Globus pallidus (tissue), 1 donor: ENCODE measurements around the gene IRF8.
A peak's percentile ranks its signal among the peaks of the same experiment; 100 is the strongest.
"Not testable (repeated sequence)": the region's sequence is repeated elsewhere in the genome, so short reads cannot be mapped to it uniquely, and the experiment has no call there.

Experiments
- DNase-seq: peaks from one replicate; pipeline ENCODE4 v3.0.0-alpha.2; 2015; ENCODE audit warnings: low spot score

IRF8 gene

DNA sequence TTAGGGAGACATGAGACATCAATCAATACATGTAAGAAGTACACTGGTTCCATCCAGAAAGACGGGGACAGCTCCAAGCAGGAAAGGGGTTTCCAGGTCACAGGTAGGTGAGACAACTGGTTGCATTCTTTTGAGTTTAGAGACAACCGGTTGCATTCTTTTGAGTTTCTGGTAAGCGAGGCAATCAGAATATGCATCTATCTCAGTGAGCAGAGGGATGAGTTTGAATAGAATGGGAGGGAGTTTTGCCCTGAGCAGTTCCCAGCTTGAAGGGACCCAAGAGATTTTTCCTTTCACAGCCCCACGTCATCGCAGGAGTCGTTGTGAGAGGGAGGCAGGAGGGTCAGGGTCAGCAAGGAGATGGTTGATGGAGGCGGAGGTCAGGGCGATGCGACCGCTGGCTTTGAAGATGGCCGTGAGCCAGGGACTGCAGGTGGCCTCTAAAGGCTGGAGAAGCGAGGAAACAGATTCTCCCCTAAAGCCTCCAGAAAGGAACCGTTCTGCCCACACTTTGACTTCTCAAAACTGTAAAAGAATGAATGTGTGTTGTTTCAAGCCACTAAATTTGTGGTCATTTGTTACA is 36.5 kb downstream of the IRF8 start:
- no peak for DNase-seq

DNA sequence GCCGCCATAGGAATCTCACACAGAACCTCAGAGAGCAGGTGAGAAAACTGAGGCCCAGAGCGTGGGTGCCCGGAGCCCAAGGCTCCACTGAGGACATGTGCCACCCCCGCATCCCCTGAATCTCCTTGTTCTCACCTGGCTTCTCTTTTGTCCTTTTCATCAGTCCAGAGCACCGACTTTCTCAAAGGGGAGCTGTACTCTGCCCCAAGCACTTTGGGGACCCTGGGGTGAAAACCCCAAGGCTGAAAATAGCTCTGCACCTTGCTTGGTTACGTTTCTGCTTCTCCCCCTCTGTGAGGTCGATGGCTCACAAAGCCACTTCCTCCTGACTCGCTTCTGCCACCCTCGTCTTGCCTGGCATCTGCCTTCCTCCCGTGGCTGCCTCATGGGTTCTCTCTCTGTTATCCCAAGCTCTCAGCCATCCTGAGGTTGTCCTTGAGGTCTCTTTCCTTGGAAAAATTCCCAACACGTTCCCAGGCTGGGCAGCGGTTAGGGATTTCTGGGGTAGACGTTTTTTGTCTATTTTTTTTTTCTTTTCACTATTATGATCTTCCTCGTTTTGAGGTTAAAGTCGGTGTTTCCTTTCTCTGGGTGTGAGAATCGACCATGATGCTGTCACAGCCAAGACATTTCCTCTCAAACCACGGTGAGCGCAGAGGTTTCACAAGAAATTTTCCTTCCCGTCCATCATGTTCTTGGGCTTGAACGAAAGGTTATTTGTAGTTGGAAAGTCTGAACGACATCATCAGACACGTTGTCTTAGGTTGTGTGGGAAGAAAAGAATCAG is 37.2 kb downstream of the IRF8 start:
- DNase-seq, result peak; percentile 26

DNA sequence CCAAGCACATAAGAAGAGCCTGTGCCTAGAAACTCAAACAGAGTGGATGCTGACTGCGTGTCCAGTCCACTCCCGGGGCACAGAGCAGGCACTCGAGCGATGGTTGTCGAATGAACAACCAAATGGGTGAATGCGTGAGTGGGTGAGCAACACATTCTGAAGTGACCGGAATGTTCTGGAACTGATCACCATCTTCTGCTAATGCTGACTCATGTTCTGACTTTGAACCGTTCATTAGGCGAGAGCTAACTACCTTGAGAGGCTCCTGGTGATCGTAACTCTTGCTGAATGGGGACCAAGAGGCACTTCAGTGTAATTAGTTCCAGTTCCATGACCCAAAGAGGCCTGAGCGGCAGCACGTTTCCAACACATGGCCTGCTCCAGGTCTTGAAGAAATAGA is 37.9 kb downstream of the IRF8 start:
- no peak for DNase-seq

DNA sequence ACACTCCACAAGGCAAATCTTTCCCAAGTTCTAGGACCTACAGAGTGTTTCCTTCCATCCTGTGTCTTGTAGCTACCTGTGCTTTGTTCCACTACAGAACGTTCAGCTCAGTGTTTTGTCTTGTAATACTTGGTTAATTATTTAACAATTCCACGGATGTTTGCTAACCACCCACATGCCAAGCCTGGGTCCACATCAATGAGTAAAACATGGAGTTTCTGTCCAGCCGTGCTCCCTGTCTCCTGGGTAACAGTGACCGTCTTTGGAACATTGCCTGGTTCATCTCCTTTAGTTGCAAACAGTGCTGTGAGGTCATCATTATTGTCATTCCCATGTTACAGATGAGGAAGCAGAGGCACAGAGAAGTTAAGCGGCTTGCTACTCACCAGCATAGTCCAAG is 41.3 kb downstream of the IRF8 start:
- no peak for DNase-seq

DNA sequence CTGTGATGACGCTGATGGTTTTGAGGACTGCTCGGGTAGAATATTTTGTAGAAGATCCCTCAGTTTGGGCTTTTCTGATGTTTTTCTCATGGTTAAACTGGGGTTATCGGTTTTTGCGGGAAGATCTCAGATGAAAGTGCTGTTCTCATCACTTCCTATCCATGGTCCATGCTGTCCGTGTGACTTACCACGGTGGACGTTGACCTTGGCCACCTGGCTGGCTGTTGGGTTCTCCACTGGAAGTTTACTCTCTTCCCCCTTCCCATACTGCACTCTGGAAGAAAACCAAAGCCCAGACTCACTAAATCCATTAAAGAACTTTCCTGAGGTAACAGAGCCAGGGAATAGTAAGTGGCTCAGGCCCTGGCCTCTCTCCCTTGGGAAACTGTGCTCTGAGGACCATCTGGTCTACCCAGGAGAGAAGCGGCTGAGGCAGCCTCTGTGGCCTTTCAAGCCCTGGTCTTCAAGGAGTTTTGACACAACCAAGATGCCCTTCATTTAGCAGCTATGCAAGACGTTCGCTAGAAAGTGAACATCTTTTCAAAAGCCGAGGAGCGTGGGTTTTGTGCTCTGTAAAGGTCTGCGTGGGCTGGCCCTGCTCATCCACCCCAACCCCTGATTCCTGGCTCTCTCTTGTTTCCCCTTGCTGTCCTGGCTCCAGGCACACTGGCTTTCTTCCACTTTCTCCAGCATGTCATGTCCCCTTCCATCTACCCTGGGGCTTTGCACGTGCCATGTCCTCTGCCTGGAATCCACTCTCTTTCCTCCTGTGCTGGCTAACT is 43.1 kb downstream of the IRF8 start:
- no peak for DNase-seq

DNA sequence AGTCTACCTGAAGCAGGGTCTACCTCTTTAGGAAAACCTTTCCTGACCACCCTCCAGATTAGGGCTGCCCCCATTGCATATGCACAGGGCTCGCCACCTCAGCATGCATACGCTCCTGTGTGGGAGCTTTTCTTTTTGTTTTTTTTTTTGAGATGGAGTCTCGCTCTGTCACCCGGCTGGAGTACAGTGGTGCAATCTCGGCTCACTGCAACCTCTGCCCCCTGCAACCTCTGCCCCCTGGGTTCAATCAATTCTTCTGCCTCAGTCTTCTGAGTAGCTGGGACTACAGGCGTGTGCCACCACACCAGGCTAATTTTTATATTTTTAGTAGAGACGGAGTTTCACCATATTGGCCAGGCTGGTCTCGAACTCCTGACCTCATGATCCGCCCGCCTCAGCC is 43.7 kb downstream of the IRF8 start:
- not testable (repeated sequence) for DNase-seq

DNA sequence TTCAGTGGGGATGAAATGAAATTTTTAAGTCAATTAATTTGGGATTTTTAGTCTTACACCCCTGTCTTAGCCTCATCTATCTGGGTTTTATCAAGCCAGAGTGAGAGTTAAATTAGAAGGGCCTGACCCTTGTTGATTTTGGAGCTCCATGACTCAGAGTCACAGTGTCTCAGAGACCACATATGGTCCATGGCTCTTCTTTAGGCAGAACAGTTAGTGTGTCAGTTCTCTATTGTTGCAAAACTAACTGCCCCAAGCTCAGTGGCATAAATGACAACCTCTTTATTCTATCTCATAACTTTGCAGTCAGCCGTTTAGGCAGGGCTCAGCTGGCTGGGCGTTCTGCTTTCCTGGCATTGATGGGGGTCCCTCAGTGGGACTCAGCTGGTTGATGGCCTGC is 44.7 kb downstream of the IRF8 start:
- DNase-seq, result no peak

DNA sequence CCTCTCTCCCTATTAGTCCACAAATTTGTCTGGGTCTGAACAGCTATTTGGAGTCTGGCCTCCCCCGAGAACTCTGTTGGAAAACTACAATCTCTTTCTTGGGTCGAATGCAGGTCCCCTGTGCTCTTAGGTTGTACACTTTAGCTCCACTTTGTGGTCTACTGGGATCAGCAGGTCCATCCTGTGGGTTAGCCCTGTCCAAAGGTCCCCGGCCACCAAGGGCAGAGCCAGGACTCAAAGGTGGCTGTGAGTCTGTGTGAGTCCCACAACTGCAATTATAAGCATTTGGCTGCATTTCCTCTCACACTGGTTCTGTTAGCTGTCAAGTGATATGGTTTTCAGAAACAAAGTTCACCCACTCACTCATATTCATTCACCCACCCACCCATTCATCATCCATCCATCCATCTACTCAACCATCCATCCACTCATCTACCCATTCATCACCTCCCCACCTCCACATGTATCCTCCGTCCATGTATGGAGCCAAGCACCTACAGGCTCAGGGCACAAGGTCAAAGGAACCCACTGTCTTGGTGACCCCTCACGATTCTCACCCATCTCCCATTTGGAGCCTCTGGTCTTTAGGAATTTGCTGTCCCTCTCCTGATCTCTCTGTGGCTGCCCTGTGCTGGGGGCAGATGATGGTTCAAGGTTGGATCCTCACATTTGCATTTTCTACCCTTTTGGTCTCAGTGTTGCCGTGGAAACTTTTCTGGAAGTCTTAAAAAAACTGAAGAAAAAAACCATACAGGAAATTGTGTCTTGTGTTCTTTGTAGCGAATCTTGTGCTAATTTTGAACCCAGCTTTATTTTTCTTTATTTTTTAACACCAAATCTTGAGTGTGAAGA is 45.8 kb downstream of the IRF8 start:
- no peak for DNase-seq

DNA sequence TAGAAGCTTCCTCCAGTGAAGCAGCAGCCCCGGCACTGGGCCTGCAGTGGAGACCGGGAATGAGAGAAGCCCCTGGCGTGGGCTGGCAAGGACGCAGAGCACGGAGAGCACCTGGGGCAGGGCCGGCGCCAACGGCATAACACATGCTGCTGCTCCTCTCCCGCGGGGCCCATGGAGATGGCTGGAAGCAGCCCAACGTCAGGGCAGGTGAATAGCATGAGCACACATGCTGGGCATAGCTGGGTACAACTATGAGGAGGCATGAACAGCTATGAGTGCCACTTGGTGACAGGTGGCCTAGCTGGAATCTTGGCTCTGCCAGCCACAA is 46.4 kb downstream of the IRF8 start:
- no peak for DNase-seq

DNA sequence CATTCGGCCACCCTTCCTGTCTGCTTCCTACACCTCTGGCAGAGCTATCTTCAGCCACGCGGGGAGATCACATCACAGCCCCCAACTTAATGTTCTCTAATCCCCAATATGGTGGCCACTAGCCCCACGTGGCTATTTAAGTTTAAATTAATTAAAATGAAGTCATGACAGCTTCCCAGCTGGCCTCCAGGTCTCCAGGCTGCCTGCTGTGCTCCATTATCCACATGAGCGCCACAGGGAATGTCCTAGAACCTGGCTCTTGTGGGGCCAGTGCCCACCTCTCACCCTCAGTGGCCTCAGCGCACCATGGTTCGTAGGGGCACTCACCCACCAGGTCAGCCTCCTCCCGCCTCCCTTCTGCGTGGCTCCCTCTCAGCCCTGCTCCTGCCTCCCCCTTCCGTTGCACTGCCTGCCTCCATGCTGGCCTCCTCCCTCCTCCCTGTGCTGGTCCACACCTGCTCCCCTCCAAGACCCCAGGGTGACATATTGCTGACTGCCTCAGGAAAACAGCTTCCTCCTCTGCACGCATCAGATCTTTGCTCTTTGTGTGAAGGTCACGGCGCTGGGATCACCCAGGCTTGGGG is 47.7 kb downstream of the IRF8 start:
- no peak for DNase-seq

DNA sequence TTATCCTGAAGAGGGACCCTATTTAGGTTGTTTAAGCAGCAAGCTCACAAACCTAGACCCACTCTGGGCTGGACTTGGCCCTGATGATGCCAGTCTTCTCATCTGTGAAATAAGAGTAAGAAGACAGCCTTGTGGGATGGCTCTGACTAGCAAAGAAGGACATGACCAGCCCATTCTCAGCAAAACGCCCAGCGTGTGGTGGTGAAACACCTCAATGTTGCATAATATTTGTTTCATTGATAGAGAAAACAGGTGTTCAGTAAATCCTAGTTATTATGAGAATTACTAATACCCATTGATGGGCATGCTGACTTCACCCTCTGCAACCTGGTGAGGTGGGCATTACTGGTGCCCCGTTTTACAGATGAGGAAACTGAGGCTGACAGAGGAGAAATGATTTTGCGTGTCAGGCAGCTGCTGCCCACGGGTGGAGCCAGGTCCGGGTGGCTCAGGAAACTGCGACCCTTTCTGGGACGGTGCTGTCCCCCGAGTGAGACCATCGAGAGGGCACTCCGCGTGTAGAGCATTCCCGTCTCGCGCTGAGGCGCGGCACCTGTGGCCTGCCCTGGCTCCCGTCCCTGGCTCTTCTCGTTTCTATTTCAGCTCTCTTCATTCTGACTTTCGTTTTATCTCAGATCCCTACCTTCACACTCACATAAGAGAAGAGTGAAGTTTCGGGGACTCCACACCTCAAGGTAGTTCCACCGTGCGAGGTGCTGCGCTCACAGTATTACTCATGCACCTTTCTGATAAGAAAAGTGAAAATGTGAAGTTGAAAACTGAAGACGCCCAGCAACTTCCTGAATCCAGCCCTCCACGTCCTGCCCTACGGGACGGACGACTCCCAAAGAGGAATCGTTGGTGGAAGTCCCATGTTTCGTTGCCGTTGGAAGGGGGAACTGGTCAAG is 48.5 kb downstream of the IRF8 start:
- no peak for DNase-seq

DNA sequence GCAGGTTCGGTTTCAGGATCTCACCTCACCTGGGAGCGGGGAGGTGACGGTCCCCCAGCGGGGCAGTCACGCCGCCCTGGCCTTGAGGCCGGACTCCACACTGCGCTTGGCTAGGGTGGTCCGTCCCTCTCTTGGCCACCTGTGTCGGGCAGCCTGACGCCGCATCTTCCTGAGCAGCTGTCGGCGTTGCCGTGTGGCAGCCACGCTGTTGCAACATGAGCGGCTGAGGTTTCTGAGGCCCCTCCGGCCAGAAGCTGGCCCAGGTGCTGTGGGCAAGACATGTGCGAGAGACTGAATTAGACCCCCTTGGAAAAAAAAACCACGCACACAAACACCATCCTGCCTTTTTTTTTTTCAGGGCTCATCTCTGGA is 49.2 kb downstream of the IRF8 start:
- no peak for DNase-seq

DNA sequence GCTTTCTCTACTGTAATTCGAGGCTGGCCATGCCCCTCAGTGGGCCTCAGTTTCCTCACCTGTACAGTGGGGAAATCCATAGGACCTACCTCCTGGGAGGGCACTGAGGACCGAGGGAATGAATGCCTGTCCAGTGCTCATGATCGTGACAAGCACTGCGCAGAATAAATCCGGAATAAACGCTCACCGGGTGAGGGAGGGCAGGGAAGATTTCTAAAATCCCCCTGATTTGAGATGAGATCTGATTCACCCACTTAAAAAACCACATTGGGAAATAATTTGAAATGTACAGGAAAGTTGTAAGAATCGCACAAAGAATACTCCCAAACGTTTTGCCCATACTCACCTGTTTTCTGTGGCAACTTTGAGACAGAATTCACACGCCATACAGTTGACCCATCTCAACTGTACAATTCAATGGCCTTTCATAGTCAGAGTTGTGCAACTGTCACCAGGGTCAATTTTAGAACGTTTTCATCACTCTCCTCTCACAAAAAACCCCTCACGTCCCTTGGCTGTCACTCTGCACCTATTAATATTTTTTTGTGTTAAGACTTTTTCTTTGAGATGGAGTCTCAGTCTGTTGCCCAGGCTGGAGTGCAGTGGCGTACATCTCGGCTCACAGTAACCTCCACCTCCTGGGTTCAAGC is 49.8 kb downstream of the IRF8 start:
- DNase-seq, result no peak

DNA sequence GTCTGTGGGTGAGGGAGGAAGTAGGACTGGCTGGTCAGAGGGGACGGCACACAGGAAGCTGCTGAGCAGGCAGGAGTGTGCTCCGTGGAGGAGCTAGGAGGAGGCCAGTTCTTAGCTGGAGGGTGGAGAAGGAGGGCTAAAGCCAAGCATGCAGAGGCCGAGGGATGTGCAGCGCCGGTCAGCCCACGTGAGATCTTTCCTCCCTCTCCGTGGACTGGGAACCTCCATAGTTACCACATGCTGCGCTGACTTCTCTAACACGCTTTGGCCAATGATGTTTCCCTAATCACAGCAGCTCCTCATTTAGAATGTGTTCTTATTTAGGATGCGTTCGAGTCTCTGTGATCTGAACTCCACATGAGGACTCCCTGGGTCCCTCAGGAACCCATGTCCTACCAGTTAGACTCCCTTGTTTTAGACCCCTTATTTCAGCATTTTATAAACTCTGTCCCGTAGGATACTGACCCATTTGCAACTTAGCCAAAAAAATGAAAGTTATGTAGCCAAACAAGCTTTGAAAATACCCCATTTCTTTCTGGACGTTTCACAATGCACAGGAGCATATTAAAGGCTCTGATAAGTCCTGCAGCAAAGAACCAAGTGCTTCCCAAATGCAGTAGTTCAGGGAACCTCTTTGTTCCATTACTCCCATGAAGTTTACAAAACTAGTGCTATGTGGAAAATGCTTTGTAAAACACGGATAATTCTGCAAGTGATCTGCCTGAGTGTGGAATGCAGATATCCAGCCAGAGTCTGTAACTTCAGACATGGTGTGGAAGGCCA is 51.4 kb downstream of the IRF8 start:
- DNase-seq, result no peak

DNA sequence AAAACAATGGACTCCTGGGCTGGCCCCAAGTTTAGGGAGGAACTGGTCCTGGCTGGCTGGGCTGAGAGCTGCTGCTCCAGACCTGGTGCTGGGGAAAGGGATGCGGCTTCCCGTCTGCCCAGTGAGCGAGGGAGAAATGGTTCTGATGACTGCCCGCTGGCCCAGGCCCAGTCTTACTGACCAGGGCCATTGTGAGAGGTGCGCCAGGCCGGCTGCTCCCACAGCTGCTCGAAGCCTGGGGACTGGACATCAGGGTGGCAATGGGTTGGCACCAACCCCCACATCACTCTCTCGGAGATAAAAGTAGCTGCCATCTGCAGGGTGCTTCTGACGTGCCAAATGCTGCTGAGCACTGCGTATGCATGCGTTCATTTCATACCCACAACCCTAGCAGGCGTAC is 53.2 kb downstream of the IRF8 start:
- DNase-seq, result no peak

DNA sequence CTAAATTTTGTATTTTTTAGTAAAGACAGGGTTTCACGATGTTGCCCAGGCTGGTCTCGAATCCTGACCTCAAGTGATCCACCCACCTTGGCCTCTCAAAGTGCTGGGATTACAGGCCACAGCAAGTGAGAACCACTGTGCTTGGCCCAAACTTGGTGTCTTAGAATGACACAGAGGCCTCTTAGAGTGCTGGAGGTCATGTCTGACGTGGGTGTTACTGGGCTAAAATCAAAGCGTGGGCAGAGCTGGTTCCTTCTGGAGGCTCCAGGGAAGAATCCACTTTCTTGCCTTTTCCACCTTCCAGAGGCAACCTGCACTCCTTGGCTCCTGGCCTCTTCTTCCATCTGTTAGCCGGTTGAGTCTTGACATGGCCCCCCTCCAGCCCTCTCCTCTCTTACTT is 53.8 kb downstream of the IRF8 start:
- no peak for DNase-seq

DNA sequence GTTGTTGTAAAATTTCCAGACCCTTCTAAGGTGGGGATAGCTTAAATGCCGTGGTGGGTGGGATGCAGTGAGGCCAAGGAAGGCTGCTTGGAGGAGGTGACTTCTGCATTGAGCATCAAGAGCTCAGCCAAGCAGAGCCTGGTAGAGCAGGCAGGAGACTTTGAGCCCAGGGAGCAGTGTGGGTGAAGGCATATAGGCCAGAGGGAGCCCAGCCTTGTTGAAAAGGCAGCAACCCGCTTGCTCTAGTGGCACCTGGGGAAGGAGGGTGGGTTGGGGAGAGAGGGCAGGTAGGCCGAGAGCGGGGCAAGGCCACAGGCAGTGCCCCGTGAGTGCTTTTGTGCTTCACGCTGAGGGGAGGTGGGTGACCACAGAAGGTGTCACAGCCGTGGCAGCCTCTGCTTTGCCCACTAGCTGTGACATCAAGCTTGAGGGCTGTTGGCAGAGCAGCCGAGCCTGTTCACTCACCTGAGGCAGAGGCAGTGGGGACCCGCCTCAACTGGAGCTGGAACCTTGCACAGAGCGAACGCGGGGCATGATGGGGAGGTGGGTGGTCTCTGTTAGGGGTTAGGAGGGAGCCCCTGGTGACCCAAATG is 56.1 kb downstream of the IRF8 start:
- DNase-seq, result no peak

DNA sequence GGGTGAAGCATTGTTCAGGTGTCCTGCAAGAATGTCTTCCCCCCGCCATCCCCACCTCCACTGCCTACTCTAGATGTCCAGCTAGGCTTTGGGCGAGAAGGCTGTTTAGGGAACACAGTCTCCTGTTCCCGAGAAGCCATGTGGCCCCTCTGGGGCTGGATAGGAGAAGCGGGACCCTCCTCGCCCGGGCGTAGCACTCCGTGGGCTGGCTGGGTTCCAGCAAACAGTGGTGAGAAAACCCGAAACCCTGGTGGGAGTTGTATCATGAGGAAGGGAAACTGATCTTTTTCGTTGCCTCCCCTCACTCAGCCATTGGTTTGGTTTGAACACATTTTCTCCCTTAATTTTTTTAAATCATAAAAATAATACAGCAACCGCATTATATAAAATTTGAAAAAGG is 56.6 kb downstream of the IRF8 start:
- no peak for DNase-seq

DNA sequence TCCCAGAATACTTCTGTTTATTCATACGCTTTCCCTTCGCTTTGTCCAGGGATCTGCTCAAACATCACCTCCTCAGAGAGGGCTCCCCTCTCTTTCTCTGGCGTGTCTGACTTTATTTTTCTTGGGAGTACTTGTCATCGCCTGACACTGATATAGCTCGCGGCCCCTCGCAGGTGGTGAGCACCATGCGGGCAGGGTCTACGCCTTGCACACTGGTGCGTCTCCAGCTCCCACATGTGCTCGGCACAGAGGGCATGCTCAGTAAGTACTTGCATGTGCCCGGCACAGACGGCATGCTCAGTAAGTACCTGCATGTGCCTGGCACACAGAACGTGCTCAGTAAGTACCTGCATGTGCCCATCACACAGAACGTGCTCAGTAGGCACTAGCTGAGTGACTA is 57.5 kb downstream of the IRF8 start:
- no peak for DNase-seq
